Measurements from ENCODE around the gene GRID2.
A peak's percentile ranks its signal among the peaks of the same experiment; 100 is the strongest.

Gene GRID2

DNA sequence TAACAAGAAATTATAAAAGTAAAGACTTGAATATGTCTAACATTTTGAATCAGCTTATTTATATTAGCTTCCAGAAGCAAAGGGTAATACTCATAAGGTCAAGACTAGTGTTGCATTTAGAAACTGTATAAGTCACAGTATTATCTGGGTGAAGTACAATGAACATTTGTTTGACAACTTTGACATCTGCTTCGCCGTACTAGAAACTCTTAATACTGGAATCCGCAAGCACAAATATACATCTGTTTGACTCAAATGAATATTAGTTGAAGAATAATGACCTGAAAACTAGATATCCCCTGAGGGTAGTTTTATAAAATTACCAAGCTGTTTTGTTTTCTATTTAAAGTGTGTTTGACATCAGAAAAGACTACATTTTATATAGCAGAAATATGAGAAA lies 1389.4 kb downstream of the GRID2 start:
- DNase-seq (ENCODE audit: low read depth) = no peak
- TF ChIP-seq, protein P1, sequence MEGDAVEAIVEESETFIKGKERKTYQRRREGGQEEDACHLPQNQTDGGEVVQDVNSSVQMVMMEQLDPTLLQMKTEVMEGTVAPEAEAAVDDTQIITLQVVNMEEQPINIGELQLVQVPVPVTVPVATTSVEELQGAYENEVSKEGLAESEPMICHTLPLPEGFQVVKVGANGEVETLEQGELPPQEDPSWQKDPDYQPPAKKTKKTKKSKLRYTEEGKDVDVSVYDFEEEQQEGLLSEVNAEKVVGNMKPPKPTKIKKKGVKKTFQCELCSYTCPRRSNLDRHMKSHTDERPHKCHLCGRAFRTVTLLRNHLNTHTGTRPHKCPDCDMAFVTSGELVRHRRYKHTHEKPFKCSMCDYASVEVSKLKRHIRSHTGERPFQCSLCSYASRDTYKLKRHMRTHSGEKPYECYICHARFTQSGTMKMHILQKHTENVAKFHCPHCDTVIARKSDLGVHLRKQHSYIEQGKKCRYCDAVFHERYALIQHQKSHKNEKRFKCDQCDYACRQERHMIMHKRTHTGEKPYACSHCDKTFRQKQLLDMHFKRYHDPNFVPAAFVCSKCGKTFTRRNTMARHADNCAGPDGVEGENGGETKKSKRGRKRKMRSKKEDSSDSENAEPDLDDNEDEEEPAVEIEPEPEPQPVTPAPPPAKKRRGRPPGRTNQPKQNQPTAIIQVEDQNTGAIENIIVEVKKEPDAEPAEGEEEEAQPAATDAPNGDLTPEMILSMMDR (IDR thresholded peaks at IDR 0.05; ENCODE audit: insufficient read depth, low read depth, low read length, missing control alignments) = no peak
- H3K4me3 ChIP-seq (ENCODE audit: low read length) = no peak overlapping the region

DNA sequence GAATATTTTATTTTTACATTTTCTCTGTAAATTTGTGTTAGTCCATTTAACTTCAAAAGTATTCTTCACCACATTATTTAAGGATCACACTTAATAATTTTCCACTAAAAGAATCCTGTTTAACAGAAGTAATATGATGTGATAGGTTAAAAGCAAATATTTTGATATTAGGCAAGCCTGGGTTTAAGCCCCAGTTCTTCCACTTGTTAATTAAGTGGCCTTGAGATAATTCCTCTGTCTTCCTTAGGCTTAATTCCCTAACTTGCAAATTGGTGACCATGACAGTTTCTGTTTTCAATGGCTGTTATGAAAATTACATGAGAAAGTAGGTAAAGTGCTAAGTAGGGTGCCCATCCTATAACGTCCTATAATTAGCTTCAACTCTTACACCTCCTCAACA lies 1394.9 kb downstream of the GRID2 start:
- no peak overlapping the region for H3K4me3 ChIP-seq (ENCODE audit: low read length)
- DNase-seq (ENCODE audit: low read depth) = no peak
- TF ChIP-seq, protein P1 (IDR thresholded peaks at IDR 0.05; ENCODE audit: insufficient read depth, low read depth, low read length, missing control alignments) = no peak

DNA sequence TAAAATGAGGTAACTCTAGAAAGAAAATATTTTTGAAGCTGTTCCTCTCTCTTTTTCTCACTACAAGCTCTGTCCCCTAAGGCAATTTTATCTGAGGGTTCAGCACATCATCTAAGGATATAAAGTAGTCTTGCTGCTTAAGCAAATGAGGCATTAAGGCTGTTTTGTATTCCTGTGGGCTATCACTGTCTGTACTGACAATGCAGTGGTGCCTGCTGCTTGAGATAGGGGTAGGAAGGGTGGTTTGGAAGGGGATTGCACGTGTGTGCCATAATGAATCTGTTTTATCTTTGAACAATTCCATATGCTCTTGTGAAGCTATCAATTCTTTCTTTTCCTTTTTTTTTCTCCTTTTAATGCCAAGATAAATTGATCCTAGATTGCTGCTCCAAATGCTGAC lies 1396.8 kb downstream of the GRID2 start:
- H3K4me3 ChIP-seq (ENCODE audit: low read length) = no peak overlapping the region
- TF ChIP-seq, protein P1 (IDR thresholded peaks at IDR 0.05; ENCODE audit: insufficient read depth, low read depth, low read length, missing control alignments) = no peak
- DNase-seq (ENCODE audit: low read depth) = no peak

DNA sequence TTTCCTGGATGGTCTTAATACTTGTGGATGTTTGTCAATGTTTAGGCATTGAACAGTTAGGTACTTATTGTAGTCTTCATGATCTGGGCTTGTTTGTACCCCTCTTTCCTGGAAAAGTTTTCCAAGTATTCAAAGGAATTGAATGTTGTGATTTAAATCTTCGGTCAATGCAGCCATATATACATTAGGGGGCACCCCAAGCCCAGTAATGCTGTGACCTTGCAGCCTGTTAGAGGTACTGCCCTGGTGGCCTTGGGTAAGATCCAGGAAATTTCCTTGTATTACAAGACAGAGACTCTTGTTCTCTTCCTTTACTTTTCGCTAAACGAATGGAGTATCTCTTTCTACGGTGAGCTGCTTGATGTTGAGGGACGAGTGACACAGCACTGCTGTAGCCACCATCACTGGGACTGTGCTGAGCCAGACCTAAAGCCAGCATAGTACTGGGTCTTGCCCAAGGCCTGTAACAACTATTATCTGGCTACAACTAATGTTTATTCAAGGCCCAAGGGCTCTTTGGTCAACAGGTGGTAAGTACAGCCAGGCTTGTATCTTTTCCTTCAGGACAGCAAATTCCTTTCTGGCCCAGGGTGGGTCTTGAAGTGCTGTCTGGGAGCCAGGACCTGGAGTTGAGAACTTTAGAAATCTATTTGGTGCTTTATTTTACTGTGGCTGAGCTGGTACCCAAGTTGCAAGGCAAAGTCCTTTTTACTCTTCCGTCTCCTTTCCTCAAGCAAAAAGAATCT lies 1406.5 kb downstream of the GRID2 start:
- DNase-seq (ENCODE audit: low read depth) = peak; percentile 32
- TF ChIP-seq, protein P1 (IDR thresholded peaks at IDR 0.05; ENCODE audit: insufficient read depth, low read depth, low read length, missing control alignments) = no peak
- H3K4me3 ChIP-seq (ENCODE audit: low read length) = no peak overlapping the region

DNA sequence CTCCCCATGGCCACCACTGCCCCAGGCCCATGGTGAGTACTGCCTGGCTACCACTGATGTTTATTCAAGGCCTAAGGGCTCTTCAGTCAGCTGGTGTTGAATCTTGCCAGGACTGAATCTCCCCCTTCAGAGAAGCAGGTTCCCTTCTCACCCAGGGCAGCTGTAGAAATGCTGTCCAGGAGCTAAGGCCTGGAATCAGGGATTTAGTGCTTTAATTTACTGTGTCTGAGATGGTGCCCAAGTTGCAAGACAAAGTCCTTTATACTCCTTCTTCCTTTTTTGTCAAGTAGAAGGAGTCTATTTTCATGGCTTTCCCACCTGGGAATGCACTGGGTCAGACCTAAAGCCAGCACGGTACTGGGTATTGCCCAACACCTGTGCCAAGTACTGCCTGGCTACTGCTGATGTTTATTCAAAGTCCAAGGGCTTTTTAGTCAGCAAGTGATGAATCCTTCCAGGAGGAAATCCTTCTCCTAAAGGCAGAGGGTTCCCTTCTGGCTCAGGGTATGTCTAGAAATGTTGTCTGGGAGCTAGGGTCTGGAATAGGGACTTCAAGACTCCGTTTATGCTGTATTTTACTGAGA lies 1407.2 kb downstream of the GRID2 start:
- TF ChIP-seq, protein P1 (IDR thresholded peaks at IDR 0.05; ENCODE audit: insufficient read depth, low read depth, low read length, missing control alignments) = no peak
- H3K4me3 ChIP-seq (ENCODE audit: low read length) = no peak overlapping the region
- DNase-seq (ENCODE audit: low read depth) = peak; percentile 22

DNA sequence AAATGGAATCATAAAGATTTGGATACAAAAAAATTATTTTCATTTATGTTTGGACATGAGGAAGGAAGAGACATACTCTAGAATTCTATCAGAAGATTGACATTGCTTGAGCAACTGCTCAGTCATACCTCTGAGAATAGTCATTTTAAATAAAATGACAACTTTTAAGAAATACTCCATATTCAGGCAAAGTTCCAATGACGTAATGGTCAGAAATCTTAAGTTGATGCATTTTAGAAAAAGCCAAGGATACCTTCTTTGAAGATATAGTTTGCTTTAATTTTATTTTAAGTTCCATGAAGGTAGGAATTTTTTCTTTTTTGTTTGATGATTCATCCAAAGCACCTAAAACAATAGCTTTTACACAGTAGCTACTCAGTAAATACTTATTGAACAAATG lies 1414.5 kb downstream of the GRID2 start:
- DNase-seq (ENCODE audit: low read depth) = no peak
- no peak overlapping the region for H3K4me3 ChIP-seq (ENCODE audit: low read length)
- TF ChIP-seq, protein P1 (IDR thresholded peaks at IDR 0.05; ENCODE audit: insufficient read depth, low read depth, low read length, missing control alignments) = no peak

DNA sequence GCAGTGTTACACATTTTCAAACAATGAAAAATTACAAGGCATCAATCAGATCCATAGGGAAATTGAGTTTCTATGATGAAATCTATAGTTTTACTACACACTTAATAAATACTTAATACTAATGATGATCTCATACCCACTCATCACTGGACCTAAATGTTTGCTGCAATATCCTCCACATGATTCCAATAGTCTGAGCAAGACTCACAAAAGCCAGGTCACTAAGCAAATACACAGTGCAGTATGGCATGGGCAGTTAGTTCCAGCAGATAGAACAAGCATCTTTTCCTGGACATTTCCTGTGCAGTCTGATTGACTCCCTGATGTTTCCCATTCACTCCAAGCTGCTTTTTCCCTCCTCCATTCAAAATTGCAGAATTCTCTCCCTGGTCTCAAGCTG lies 1415.8 kb downstream of the GRID2 start:
- DNase-seq (ENCODE audit: low read depth) = peak; percentile 74
- H3K4me3 ChIP-seq (ENCODE audit: low read length) = no peak overlapping the region
- TF ChIP-seq, protein P1 (IDR thresholded peaks at IDR 0.05; ENCODE audit: insufficient read depth, low read depth, low read length, missing control alignments) = no peak
